ENCODE data around the gene TRIM36.

TRIM36 gene

GRCh38 chr5:115166744-115167393 lies 2.8 kb downstream of the TRIM36 start:
- DNase-seq (ENCODE audit: low read depth) = no peak

GRCh38 chr5:115165790-115166189 lies 3.9 kb downstream of the TRIM36 start:
- DNase-seq (ENCODE audit: low read depth) = no peak

DNA sequence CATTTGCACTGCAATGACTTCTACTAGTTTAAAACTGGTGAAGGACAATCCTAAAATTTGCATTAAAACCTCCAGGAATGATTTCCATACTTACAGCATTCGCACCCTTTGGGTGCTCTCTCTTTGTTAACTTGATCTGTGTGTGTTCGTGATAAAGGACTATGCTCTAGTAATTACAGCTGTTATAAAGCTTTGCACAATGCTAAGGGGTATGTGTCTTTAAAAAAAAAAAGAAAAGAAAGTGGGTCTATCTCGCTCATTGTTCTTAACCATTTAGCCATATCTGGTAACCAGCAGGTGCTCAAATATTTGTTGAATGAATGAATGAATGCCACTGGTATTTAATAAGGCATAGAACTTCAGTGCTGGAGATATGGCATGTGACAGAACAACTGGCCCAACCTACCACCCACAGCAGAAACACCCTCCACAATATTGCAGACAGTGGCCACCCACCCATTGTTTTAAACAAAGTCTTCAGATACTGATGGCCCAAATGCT lies 8.7 kb downstream of the TRIM36 start:
- DNase-seq (ENCODE audit: low read depth) = no peak

DNA sequence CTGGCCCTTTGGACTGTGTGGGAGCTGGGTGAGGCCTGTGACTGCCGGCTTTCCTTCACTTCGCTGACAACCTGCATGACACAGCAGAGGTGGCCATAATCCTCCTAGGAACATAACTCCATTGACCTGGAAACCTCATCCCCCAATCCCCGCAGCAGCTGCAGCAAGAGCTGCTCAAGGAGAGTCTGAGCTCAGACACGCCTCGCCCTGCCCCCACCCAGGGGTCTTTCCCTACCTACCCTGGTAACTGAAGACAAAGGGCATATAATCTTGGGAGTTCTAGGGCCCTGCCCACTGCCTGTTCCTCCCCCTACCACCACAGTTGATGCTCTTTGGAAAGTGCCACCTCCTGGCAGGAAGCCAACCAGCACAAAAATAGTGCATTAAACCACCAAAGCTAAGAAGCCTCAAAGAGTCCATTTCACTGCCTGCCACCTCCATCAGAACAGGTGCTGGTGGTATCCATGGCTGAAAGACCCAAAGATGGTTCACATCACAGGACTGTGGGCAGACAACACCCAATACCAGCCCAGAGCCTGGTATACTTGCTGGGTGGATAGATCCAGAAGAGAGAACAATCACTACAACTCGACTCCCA lies 18.4 kb downstream of the TRIM36 start:
- no peak for DNase-seq (ENCODE audit: low read depth)

DNA sequence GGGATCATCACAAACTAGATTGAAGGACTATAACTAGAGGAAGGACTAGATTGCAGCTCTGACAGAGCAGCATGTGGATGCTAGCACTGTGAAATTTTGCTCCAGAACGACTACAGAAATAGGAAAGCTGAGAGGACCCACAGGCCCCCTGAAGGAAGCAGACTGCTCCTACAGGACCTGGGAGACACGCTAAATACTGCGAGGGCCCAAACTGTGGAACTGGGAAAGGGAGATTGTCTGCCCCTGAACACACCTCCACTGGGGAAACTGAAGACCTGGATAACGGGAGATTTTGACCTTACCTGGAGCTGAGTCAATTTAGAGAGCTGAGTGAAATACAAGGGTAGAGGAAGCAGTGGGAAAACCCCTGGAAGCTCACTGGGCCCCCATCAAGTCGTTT lies 19.2 kb downstream of the TRIM36 start:
- DNase-seq (ENCODE audit: low read depth) = no peak

DNA sequence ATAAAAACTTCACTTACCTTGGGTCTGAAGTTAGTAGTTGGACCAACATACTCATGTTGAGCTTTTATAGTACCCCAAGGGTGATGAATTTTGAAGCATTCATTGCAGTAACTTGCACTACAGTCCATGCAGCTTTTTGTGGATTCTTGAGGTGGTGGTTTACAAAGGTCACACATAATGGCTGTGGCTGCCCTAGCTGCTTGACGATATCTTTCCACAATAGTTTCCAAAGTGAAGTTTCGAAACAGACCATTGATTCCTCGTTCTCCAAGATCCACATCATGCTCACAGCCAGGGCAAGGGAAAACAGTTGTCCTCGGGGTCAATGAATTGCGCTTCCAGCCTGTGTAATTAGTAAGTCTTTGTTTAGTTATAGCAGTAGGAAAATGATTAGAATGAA lies 22.7 kb downstream of the TRIM36 start:
- DNase-seq (ENCODE audit: low read depth) = no peak

GRCh38 chr5:115136294-115136693 lies 33.4 kb downstream of the TRIM36 start:
- DNase-seq (ENCODE audit: low read depth) = no peak

DNA sequence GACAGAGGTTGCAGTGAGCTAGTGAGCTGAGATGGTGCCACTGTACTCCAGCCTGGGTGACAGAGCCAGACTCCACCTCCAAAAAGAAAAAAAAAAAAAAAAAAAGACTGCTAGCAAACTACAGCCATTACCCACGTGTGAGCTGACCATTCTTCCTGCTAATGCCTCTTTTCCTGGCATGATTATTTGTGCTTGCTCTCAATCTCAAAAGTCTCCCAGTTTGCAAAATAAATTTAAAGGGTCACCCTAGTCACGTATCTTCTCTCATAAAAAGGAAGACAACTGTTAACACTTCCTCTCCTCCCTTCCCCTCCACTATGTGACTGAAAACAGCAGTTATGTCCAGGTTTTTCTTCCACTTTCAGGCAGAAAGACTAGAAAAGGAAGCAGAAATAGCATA lies 37.2 kb downstream of the TRIM36 start:
- DNase-seq (ENCODE audit: low read depth) = no peak

- DNase-seq (ENCODE audit: low read depth) = no peak
These were observed 43.4 kb downstream of the TRIM36 start for GRCh38 chr5:115126303-115126702.

DNA sequence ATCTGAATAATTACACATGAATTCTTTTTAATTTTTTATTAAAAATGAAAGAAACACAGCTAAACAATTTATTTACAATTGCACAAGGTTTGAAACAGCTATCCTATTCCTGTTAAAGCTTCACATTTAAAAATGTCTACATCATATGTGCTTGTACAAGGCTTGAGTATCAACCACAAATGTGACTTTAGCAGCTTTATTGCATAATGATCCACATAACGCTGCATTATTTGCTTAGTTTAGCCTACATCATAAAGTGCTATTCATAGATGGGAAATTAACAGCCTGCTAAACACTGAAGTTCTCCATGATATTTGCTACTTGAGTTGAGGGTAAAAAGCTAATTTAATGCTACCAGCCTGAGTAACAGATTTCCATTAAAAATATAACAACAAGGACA lies 45.0 kb downstream of the TRIM36 start:
- DNase-seq (ENCODE audit: low read depth) = no peak

DNA sequence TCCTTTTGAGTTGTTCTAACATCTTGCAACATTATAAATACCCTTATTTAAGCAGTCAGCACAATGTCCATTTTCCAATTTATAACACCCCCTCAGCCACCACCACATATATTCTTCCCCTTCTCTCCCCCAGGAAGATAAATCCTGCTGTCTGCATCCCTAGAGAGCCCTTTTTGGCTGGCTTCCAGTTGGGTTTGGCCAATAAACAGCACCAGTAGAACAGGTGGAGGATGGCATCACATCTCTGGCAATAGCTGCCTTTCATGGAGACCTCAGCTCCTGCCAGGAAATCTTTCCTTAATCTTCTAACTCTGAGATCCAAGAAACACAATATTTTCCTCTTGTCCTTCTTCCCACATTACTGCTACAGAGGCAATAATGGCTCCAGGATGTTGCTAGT lies 53.7 kb downstream of the TRIM36 start:
- DNase-seq (ENCODE audit: low read depth) = no peak

- DNase-seq (ENCODE audit: low read depth) = no peak
These were observed 59.9 kb downstream of the TRIM36 start for GRCh38 chr5:115109840-115110239.

DNA sequence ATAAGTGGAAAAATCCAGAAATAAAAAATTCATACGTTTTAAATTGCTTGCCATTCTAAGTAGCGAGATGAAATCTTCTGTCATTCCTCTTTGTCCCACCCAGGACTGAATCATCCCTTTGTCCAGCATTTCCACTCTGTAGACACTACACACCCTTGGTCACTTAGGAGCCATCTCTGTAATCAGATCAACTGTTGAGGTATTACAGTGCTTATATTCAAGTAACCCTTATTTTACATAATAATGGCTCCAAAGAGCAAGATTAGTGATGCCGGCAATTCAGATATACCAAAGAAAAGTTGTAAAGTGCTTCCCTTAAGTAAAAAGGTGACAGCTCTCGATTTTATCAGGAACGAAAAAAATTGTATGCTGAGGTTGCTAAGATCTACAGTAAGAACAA lies 60.4 kb downstream of the TRIM36 start:
- no peak for DNase-seq (ENCODE audit: low read depth)

GRCh38 chr5:115100319-115100955 lies 69.3 kb downstream of the TRIM36 start:
- no peak for DNase-seq (ENCODE audit: low read depth)

DNA sequence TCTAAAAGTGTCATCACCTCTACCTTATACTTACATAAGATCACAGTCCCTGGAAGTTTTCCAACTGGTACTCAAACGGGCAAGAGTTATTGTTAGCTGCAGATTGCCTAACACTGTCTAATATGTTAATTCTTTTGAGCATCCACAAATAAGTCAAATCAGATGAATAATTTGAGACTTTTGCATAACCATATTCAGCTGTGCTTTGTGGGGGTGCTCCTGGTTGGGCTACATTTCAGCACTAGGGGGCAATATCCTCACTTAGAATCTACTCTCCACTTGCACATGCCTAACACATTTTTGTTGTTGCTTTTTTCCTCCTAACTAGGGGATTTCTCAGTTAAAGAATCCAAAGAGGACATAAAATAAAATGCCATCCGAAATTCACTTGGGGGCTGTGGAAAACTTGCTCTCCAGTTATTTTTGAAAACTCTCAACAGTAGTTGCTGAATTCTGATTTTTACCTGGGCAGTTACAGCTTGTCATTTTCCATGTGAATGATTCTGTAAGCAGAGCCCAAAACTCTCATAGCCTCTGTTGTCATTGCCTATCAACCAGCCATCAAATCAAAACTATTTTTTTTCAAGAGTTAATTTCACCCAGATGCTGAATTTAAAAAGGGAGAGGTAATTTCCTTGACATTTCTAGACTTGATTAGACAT lies 71.5 kb downstream of the TRIM36 start:
- no peak for DNase-seq (ENCODE audit: low read depth)

DNA sequence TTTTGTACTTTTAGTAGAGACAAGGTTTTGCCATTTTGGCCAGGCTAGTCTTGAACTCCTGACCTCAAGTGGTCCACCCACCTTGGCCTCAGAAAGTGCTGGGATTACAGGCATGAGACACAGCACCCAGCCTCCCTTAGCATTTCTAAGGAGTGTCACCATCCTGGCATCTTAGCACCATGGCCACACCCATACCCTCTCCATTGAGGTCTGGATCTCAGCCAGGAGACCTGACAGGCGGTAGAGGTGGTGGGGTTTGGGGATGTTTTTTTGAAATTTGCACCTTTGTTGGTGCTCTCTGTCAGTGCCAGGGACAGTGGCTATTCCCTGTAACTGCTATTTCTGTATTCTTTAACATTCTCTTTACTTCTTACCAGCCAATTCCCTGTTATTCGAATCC lies 72.5 kb downstream of the TRIM36 start:
- no peak for DNase-seq (ENCODE audit: low read depth)

- no peak for DNase-seq (ENCODE audit: low read depth)
These were observed 73.5 kb downstream of the TRIM36 start for GRCh38 chr5:115096034-115096769.

GRCh38 chr5:115087951-115088350 lies 81.8 kb downstream of the TRIM36 start:
- no peak for DNase-seq (ENCODE audit: low read depth)

- DNase-seq (ENCODE audit: low read depth) = no peak
These were observed 83.2 kb downstream of the TRIM36 start for GRCh38 chr5:115086473-115086872.

DNA sequence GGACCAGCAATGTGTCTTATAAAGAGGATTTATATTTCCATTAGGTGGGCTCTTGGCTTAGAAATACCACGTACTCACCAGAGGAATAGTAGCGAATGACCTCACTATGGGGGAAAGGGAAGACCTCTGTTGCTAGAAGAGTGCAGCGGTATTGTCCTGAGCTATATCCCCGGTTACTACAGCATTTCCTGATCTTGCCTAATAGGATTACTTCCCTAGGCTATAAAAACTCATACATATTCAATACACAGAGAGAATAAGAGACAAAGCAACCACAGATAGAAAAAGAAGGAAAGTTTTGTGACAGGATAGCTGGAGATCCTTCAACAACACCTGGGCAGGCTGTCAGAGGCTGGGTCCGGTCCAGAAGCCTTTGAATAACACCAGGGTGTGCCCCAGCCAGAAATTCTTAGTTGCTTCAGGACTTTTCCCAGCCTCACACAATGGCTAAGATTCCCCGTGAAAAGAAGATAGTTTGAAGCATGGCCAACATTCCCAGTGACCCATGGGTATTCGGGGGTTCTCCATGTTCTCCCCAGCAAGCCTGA lies 85.4 kb downstream of the TRIM36 start:
- DNase-seq (ENCODE audit: low read depth) = no peak

DNA sequence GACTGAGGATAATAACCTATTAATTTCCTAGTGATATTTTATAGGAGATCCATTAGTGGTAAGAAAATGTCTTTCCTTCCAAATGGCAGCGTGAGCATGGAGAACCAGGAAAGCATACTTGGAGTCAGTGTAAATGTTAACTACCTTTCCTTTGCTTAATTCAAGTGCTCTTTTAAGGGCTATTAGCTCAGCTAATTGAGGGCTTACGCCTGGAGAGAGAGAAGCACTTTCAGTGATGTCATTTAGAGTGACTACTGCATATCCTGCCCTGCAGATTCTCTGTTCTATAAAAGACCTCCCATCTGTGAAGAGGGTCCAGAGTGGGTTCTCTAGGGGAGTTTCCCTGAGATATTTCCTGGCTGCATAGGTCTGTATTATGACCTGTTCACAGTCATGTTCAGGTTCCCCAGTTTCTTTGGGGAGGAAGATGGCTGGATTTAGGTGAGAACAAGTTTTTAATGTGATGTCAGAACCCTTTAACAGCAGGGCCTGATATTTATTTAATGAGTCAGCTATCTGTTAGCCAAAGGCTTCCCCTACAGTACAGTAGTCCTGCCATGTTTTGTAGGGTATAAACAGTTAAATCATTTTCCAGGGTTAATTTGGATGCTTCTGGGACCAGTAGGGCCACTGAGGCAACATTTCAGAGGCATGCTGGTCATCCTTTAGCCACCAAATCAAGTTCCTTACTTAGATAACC lies 89.6 kb downstream of the TRIM36 start:
- no peak for DNase-seq (ENCODE audit: low read depth)
